ENCODE data around the gene GPR171. TPM values are rescaled to one million over a fixed set of nuclear protein-coding genes. Genes with fewer than 3 reads are reported as not detected.

Gene GPR171
- total RNA-seq, 1 experiment from 2014 or later = not detected

- intact Hi-C loops (cut with micrococcal nuclease; ENCODE audit: unreplicated experiment) = no loop called here
- ChIA-PET POLR2A (ENCODE audit: unreplicated experiment) (no interaction called here), CTCF (no interaction called here)
- Histone ChIP-seq H3K36me3 (ENCODE audit: low read depth) (no peaks in the 10 kb centered on the region), H3K27me3 (ENCODE audit: insufficient read depth, low read depth) (no peaks in the 10 kb centered on the region), H3K79me2 (ENCODE audit: low read depth) (no peaks in the 10 kb centered on the region), H3F3A (ENCODE audit: insufficient read depth, low read depth) (no peaks in the 10 kb centered on the region), H3K27ac (no peak overlapping the region), H3K4me1 (replicated peaks; ENCODE audit: insufficient read depth) (no peaks in the 10 kb centered on the region; the same call in 1 of the 2 replicates), H3K4me2 (no peak overlapping the region), H4K20me1 (ENCODE audit: insufficient read depth) (no peaks in the 10 kb centered on the region), H3K9me2 (ENCODE audit: insufficient read depth) (no peaks in the 10 kb centered on the region), H3K9me3 (ENCODE audit: insufficient read depth, low read depth) (no peaks in the 10 kb centered on the region), H3K4me3 (no peak overlapping the region), H2AFZ (no peak overlapping the region)
- no TSS peak for BruUV-seq (replicated peaks)
- TF ChIP-seq CTCF (conservative IDR thresholded peaks at IDR 0.05) (no peak), EZH2 (IDR thresholded peaks at IDR 0.05; ENCODE audit: low read depth) (no peak)
- DNase-seq = no peak
These were observed 48.5 kb downstream of the GPR171 start for GRCh38 chr3:151154566-151154965.

GRCh38 chr3:151152455-151153079 lies 50.4 kb downstream of the GPR171 start:
- Histone ChIP-seq H3K79me2 (ENCODE audit: low read depth) (no peaks in the 10 kb centered on the region), H2AFZ (no peak overlapping the region), H3K9me3 (ENCODE audit: insufficient read depth, low read depth) (no peaks in the 10 kb centered on the region), H3K27me3 (ENCODE audit: insufficient read depth, low read depth) (no peaks in the 10 kb centered on the region), H3K27ac (no peak overlapping the region), H3K9me2 (ENCODE audit: insufficient read depth) (no peaks in the 10 kb centered on the region), H3K4me3 (no peak overlapping the region), H3K4me1 (replicated peaks; ENCODE audit: insufficient read depth) (no peaks in the 10 kb centered on the region; the same call in none of the 2 replicates), H3K4me2 (no peak overlapping the region), H3K36me3 (ENCODE audit: low read depth) (no peaks in the 10 kb centered on the region), H3F3A (ENCODE audit: insufficient read depth, low read depth) (0 out of 2 replicates have a peak, but pooled peaks cover under 1% of the 10 kb centered on the region), H4K20me1 (ENCODE audit: insufficient read depth) (no peaks in the 10 kb centered on the region)
- DNase-seq = no peak
- TF ChIP-seq CTCF (conservative IDR thresholded peaks at IDR 0.05) = no peak
- TF ChIP-seq EZH2 (IDR thresholded peaks at IDR 0.05; ENCODE audit: low read depth) = no peak
- ChIA-PET CTCF (interaction anchor here (0.6 to 0.7 kb wide), 2 partner anchors 53 to 76 kb away, joined by 3 to 8 read pairs; no protein-coding TSS in a partner anchor), POLR2A (ENCODE audit: unreplicated experiment) (no interaction called here)
- intact Hi-C loops (cut with micrococcal nuclease; ENCODE audit: unreplicated experiment) = no loop called here
- no TSS peak for BruUV-seq (replicated peaks)

Other genes starting within 250 kb of the GPR171 start
- not detected in 2 replicates for gene CLRN1, start 230.5 kb downstream of the GPR171 start, total RNA-seq (2021)
- 3.0 and 4.0 TPM in 2 replicates for gene MED12L, start 117.6 kb downstream of the GPR171 start, total RNA-seq (2021)
- not detected in 2 replicates for gene P2RY14, start 75.3 kb upstream of the GPR171 start, total RNA-seq (2021)
- 9.0 and 15.5 TPM in 2 replicates for gene GPR87, start 113.6 kb upstream of the GPR171 start, total RNA-seq (2021)
- not detected in 2 replicates for gene P2RY13, start 126.3 kb upstream of the GPR171 start, total RNA-seq (2021)
- not detected in 2 replicates for gene P2RY12, start 181.5 kb upstream of the GPR171 start, total RNA-seq (2021)